Suprapubic skin (tissue), 4 donors: ENCODE data around the gene CDC25B. TPM values are rescaled to one million over a fixed set of nuclear protein-coding genes. Genes with fewer than 3 reads are reported as not detected.

Experiments
- DNase-seq, 2 donors: peaks; one replicate each; pipeline ENCODE4 v3.0.0-alpha.2; 2019; ENCODE audit warnings: low spot score in 2 of 2
- H3K27ac ChIP-seq: fragments of 200-600 bp; sonication (generic); one replicate; pipeline ENCODE4 v1.5.1; 2019
- H3K27me3 ChIP-seq: fragments of 200-600 bp; sonication (generic); one replicate; pipeline ENCODE4 v1.5.1; 2019
- H3K36me3 ChIP-seq: fragments of 200-600 bp; sonication (generic); one replicate; pipeline ENCODE4 v1.5.1; 2019
- H3K4me1 ChIP-seq: fragments of 200-600 bp; sonication (generic); one replicate; pipeline ENCODE4 v1.5.1; 2019
- H3K4me3 ChIP-seq: fragments of 200-600 bp; sonication (generic); one replicate; pipeline ENCODE4 v1.5.1; 2019; ENCODE audit warnings: mild to moderate bottlenecking
- H3K9me3 ChIP-seq: fragments of 200-600 bp; sonication (generic); one replicate; pipeline ENCODE4 v1.5.1; 2019
- CTCF ChIP-seq, 2 donors: fragments of 200-600 bp in 1 of 2; fragments of 450-650 bp in 1 of 2; sonication (generic) in 1 of 2; IDR thresholded peaks; one replicate each; pipeline ENCODE4 v1.5.1; 2016 to 2019; ENCODE audit warnings: antibody characterized with exemption in 2 of 2, mild to moderate bottlenecking in 1 of 2, moderate library complexity in 1 of 2
- EP300 ChIP-seq: sonication (generic); formaldehyde crosslinking; IDR thresholded peaks from one replicate; pipeline ENCODE4 v1.6.1; 2017; ENCODE audit warnings: antibody characterized with exemption
- POLR2A ChIP-seq, 2 donors: fragments of 450-650 bp; IDR thresholded peaks; one replicate each; pipeline ENCODE4 v1.6.1; 2017; ENCODE audit warnings: antibody characterized with exemption in 2 of 2, mild to moderate bottlenecking in 2 of 2, moderate library complexity in 2 of 2
- POLR2AphosphoS5 ChIP-seq, 3 donors: sonication (generic); formaldehyde crosslinking; IDR thresholded peaks; one replicate each; pipeline ENCODE4 v1.6.1; 2017; ENCODE audit warnings: antibody characterized with exemption in 3 of 3
- WGBS: methylation state at CpG from one replicate; pipeline ENCODE4 v1.1.5; 2018; 5-methylcytosine and 5-hydroxymethylcytosine counted together
- total RNA-seq, 4 donors: library from RNA; depleted of rRNA; stranded (reverse); fragments of >200 nt; gene quantifications; one replicate each; pipeline ENCODE4 v1.1.0, GENCODE V29; 2016

The CDC25B gene
- total RNA-seq, 4 donors from 2014 or later: 12.7 to 34.4 (median 23.3) TPM

DNA sequence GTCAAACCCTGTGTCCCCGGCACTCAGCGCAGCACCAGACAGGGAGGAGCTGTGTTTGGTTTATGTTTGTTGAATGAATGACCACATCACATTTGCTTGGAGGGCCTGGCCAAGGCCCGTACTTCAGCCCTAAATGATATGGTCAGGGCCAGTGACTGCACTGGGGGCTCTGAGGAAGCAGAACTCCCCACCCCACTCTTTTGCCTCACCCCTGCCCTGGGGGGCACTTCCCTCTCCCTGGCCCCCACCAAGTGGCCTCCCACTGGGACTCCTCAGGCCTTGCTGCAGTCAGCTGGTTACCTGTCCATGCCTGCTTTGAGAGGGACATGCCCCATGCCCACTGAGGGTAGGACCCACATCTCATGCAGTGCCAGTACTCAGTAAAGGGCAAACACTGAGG, 31.5 kb upstream of the CDC25B start:
- Histone ChIP-seq H3K27ac (no peak overlapping the region), H3K36me3 (no peaks in the 10 kb centered on the region), H3K9me3 (no peaks in the 10 kb centered on the region), H3K4me1 (peaks cover 39% of the 10 kb centered on the region), H3K4me3 (no peak overlapping the region), H3K27me3 (no peaks in the 10 kb centered on the region)
- WGBS: 86% methylated on average over 3 of the region's 3 CpGs
- no peak for DNase-seq
- TF ChIP-seq CTCF (IDR thresholded peaks at IDR 0.05): no peak
- TF ChIP-seq POLR2A (IDR thresholded peaks at IDR 0.05): no peak
- TF ChIP-seq EP300: no peak
- TF ChIP-seq POLR2AphosphoS5 (IDR thresholded peaks at IDR 0.05): no peak

DNA sequence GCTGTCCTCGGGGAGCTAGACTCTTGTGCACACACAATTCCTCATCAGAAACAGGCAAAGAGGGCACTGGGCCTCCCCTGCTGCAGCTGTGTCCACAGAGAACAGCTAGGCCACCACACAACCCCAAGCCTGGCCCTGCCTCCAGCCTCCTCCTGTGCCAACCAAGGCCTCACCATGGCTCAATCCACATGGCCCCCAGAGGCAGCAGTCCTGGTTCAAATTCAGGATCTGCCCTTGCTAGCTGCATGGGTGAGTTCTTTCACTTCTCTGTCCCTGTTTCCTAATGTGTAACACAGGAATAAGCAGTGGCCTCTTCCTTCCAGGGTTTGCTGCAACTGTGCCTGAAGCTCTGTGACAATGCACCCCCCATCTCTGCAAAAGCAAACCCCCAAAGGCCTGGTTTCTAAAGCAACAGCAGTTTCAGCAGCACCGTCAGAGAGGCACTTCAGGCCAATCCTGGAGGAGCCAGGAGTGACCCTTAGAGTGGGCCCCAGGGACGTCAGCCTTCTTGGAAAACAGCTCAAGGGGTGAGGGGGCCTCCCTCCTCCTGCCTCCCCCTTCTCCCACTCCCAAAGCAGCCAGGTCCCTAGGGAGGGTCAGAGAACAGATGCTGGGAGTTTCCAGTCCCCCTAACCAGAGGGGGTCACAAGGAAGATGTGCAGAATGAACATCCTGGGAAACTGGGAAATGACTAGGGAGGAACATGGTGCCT, 30.8 kb upstream of the CDC25B start:
- Histone ChIP-seq H3K4me1 (peaks cover 39% of the 10 kb centered on the region), H3K27me3 (no peaks in the 10 kb centered on the region), H3K27ac (no peak overlapping the region), H3K36me3 (no peaks in the 10 kb centered on the region), H3K9me3 (no peaks in the 10 kb centered on the region), H3K4me3 (no peak overlapping the region)
- DNase-seq: no peak
- TF ChIP-seq EP300: no peak
- no peak for TF ChIP-seq CTCF (IDR thresholded peaks at IDR 0.05)
- TF ChIP-seq POLR2AphosphoS5 (IDR thresholded peaks at IDR 0.05): no peak
- TF ChIP-seq POLR2A (IDR thresholded peaks at IDR 0.05): no peak
- WGBS: 57% methylated on average over 3 of the region's 3 CpGs

DNA sequence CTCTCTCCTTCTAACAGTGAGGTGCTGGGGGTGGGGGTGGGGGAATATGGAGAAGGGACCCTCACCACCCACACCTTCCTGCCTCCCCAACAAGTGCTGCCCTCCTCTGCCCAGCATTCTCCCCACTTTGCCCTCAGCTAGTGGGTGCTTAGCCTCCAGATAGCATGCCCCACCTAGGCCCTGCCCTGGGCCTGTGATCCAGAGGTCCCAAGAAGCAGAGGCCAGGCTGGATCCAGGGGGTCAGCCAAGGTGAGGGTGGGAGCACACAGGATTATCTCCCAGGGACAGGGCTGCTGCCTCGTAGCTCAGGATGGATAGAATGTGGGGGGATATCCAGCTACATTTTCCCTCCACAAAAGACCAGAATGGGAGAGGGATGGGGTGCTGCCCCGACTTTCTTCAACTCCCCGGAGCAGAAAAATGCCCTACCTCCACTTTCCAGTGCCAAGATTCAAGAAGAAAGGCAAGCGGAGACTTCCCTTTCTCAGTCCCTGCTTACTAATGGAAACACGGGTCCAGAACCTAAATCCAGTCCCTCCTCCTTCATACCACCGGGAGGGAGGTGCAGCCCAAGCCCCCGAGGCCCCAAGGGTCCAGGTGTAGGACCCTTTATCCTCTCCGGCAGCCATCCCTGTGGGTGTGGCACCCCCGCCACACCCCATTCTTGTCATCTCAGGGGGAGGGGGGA, 29.5 kb upstream of the CDC25B start:
- no peak for DNase-seq
- TF ChIP-seq CTCF (IDR thresholded peaks at IDR 0.05): no peak
- TF ChIP-seq EP300: no peak
- no peak for TF ChIP-seq POLR2A (IDR thresholded peaks at IDR 0.05)
- no peak for TF ChIP-seq POLR2AphosphoS5 (IDR thresholded peaks at IDR 0.05)
- Histone ChIP-seq H3K9me3 (no peaks in the 10 kb centered on the region), H3K36me3 (no peaks in the 10 kb centered on the region), H3K4me3 (peak overlapping the region; percentile 64), H3K27ac (no peak overlapping the region), H3K4me1 (peaks cover 39% of the 10 kb centered on the region), H3K27me3 (no peaks in the 10 kb centered on the region)
- WGBS: 24% methylated on average over 9 of the region's 9 CpGs

DNA sequence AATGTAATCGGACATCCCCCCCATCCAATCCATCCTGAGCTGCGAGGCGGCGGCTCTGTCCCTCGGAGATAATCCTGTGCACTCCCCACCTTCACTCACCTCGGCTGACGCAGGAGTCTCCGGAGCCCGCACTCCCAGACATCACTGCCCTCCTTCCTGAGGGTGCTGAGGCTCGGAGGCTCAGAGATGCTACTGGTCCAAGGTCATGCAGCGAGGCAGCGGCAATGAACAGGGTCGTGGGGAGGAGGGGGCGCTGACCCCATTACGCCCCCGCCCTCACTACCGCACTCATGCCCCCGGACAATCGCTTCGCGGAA, 29.0 kb upstream of the CDC25B start:
- 1% methylated on average over 14 of the region's 21 CpGs for WGBS

More for the DNA sequence above, 29.0 kb upstream of the CDC25B start:
- TF ChIP-seq CTCF (IDR thresholded peaks at IDR 0.05) (no peak), POLR2A (IDR thresholded peaks at IDR 0.05) (no peak), EP300 (no peak), POLR2AphosphoS5 (IDR thresholded peaks at IDR 0.05) (no peak)
- H3K4me3 ChIP-seq: peak overlapping the region; percentile 64
- no peaks in the 10 kb centered on the region for H3K27me3 ChIP-seq
- H3K9me3 ChIP-seq: no peaks in the 10 kb centered on the region
- no peaks in the 10 kb centered on the region for H3K36me3 ChIP-seq
- H3K4me1 ChIP-seq: peaks cover 39% of the 10 kb centered on the region
- peak in 1 of 2 donors; percentile 75 for DNase-seq
- no peak overlapping the region for H3K27ac ChIP-seq
